ENCODE results near the gene CNR2.
A peak's percentile ranks its signal among the peaks of the same experiment; 100 is the strongest.
"Not testable (repeated sequence)": the region's sequence is repeated elsewhere in the genome, so short reads cannot be mapped to it uniquely, and the experiment has no call there.

Gene CNR2

GRCh38 chr1:23913212-23913880, at the start of gene CNR2:
TSS of gene CNR2 (minus strand) at chr1:23913362. CDS start at chr1:23875617, 37,745 bp downstream.
- no peak for DNase-seq

- DNase-seq: peak in 1 of 51 donors; percentile 39
Measured at GRCh38 chr1:23960291-23961020, 47.3 kb upstream of the CNR2 start.

GRCh38 chr1:23959461-23960290, 46.5 kb upstream of the CNR2 start, which contains the start of gene PNRC2:
TSS of gene PNRC2 (plus strand) at chr1:23959828. CDS start at chr1:23961458, 1,630 bp downstream.
- DNase-seq: peak; percentile 69 to 98 (median 95)

GRCh38 chr1:23958810-23959460, 45.8 kb upstream of the CNR2 start:
- peak in 47 of 51 donors; percentile 21 to 87 (median 62) for DNase-seq

GRCh38 chr1:23958040-23958809, 45.1 kb upstream of the CNR2 start:
- not testable (repeated sequence) for DNase-seq

GRCh38 chr1:23957096-23957495, 43.9 kb upstream of the CNR2 start:
- no peak for DNase-seq

GRCh38 chr1:23953020-23953419, 39.9 kb upstream of the CNR2 start:
- no peak for DNase-seq

- DNase-seq: no peak
Measured at GRCh38 chr1:23947366-23947765, 34.2 kb upstream of the CNR2 start.

- no peak for DNase-seq
Measured at GRCh38 chr1:23936481-23937176, 23.5 kb upstream of the CNR2 start.

GRCh38 chr1:23931491-23931880, 18.3 kb upstream of the CNR2 start:
- DNase-seq: no peak

- DNase-seq: no peak
Measured at GRCh38 chr1:23930861-23931490, 17.8 kb upstream of the CNR2 start.

- DNase-seq: no peak
Measured at GRCh38 chr1:23930270-23930669, 17.1 kb upstream of the CNR2 start.

GRCh38 chr1:23928789-23929188, 15.6 kb upstream of the CNR2 start:
- DNase-seq: no peak

- no peak for DNase-seq
Measured at GRCh38 chr1:23927097-23927496, 13.9 kb upstream of the CNR2 start.

- DNase-seq: no peak
Measured at GRCh38 chr1:23925279-23925678, 12.1 kb upstream of the CNR2 start.

GRCh38 chr1:23924601-23925000, 11.4 kb upstream of the CNR2 start:
- DNase-seq: no peak

- DNase-seq: peak in 3 of 51 donors; percentile 5 to 13 (median 9)
Measured at GRCh38 chr1:23923592-23924499, 10.7 kb upstream of the CNR2 start.

- no peak for DNase-seq
Measured at GRCh38 chr1:23922321-23922943, 9.3 kb upstream of the CNR2 start.

Data from hypothalamus (tissue), 51 donors.